SK-N-DZ (cell line): Measurements from ENCODE around the gene MRC2. TPM values are rescaled to one million over a fixed set of nuclear protein-coding genes. Genes with fewer than 3 reads are reported as not detected.
A peak's percentile ranks its signal among the peaks of the same experiment; 100 is the strongest.
"Not testable (repeated sequence)": the region's sequence is repeated elsewhere in the genome, so short reads cannot be mapped to it uniquely, and the experiment has no call there.

Source experiments
- DNase-seq: peaks from one replicate; pipeline ENCODE4 v3.0.0-alpha.2; 2015; ENCODE audit warnings: low spot score
- polyA plus RNA-seq, 2 experiments: library from polyadenylated mRNA; depleted of rRNA; stranded (reverse); fragments of >200 nt; gene quantifications; 2 replicates each; pipeline ENCODE4 v1.2.3, GENCODE V29; 2014

Gene MRC2
- polyA plus RNA-seq (2014; cell fraction: cytosol; rRNA removed), result 28.9 and 33.1 TPM in 2 replicates
- polyA plus RNA-seq (2014; cell fraction: nucleus; rRNA removed), result 108 and 120 TPM in 2 replicates

- peak; percentile 81 for DNase-seq
These were observed at the start of gene MRC2 for GRCh38 chr17:62627219-62627903. TSS of gene MRC2 (plus strand) at chr17:62627670. CDS start at chr17:62627803, 133 bp downstream.

GRCh38 chr17:62578757-62579487 is 48.5 kb upstream of the MRC2 start:
- DNase-seq, result no peak

- no peak for DNase-seq
These were observed 46.5 kb upstream of the MRC2 start for GRCh38 chr17:62580947-62581346.

- DNase-seq, result no peak
These were observed 45.7 kb upstream of the MRC2 start for GRCh38 chr17:62581764-62582163.

GRCh38 chr17:62587554-62587953 is 39.9 kb upstream of the MRC2 start:
- no peak for DNase-seq

GRCh38 chr17:62588109-62588508 is 39.4 kb upstream of the MRC2 start:
- DNase-seq, result no peak

- no peak for DNase-seq
These were observed 36.1 kb upstream of the MRC2 start for GRCh38 chr17:62591333-62591732.

GRCh38 chr17:62591822-62592221 is 35.6 kb upstream of the MRC2 start:
- not testable (repeated sequence) for DNase-seq

GRCh38 chr17:62592341-62593099 is 35.0 kb upstream of the MRC2 start:
- DNase-seq, result no peak

- DNase-seq, result no peak
These were observed 32.0 kb upstream of the MRC2 start for GRCh38 chr17:62595484-62595883.

- no peak for DNase-seq
These were observed 30.8 kb upstream of the MRC2 start for GRCh38 chr17:62596662-62597061.

- no peak for DNase-seq
These were observed 30.3 kb upstream of the MRC2 start for GRCh38 chr17:62597150-62597549.

- DNase-seq, result no peak
These were observed 29.6 kb upstream of the MRC2 start for GRCh38 chr17:62597920-62598319.

GRCh38 chr17:62599964-62600657 is 27.4 kb upstream of the MRC2 start:
- no peak for DNase-seq

GRCh38 chr17:62600805-62601204 is 26.7 kb upstream of the MRC2 start:
- no peak for DNase-seq

- DNase-seq, result no peak
These were observed 26.0 kb upstream of the MRC2 start for GRCh38 chr17:62601471-62601870.

- DNase-seq, result not testable (repeated sequence)
These were observed 23.7 kb upstream of the MRC2 start for GRCh38 chr17:62603783-62604182.

GRCh38 chr17:62605588-62605987 is 21.9 kb upstream of the MRC2 start:
- DNase-seq, result no peak

- no peak for DNase-seq
These were observed 16.2 kb upstream of the MRC2 start for GRCh38 chr17:62611292-62611691.

- no peak for DNase-seq
These were observed 15.7 kb upstream of the MRC2 start for GRCh38 chr17:62611728-62612127.

GRCh38 chr17:62612289-62612688 is 15.2 kb upstream of the MRC2 start:
- not testable (repeated sequence) for DNase-seq

- DNase-seq, result not testable (repeated sequence)
These were observed 14.4 kb upstream of the MRC2 start for GRCh38 chr17:62613095-62613494.
